IMR-90 (cell line): ENCODE measurements around the gene DACH1. TPM values are rescaled to one million over a fixed set of nuclear protein-coding genes. Genes with fewer than 3 reads are reported as not detected.

Source experiments
- ATAC-seq: fragments of 200-7000 bp; cut with Tn5 transposase; 2 replicates; pipeline ENCODE4 v1.9.1; 2020; ENCODE audit warnings: low read depth, mild to moderate bottlenecking, moderate library complexity
- BruUV-seq: library from RNA; stranded (reverse); fragments of 400-500 nt; replicated peaks from 2 replicates; lab custom pipeline; 2021; lab: Mats Ljungman, UMichigan
- CTCF ChIA-PET: fragments of 300-600 bp; formaldehyde crosslinking; extraction: SDS; loops from one replicate; lab custom pipeline; 2021; ENCODE audit warnings: antibody characterized with exemption; lab: Yijun Ruan, JAX
- POLR2A ChIA-PET: fragments of 300-600 bp; sonication (Branson Sonifier 250); formaldehyde crosslinking; loops from one replicate; lab custom pipeline; 2022; ENCODE audit warnings: antibody characterized with exemption; ENCODE audit not compliant: unreplicated experiment; lab: Charles Lee
- DNase-seq: peaks from one replicate; pipeline ENCODE4 v3.0.0; 2013
- H2AFZ ChIP-seq: replicated peaks from 2 replicates; pipeline ENCODE3; 2013; ENCODE audit warnings: low read length, mild to moderate bottlenecking; ENCODE audit not compliant: poor library complexity
- H2AK5ac ChIP-seq: 2 replicates; pipeline ENCODE4 v1.6.1; 2013; ENCODE audit warnings: low read depth, low read length, inconsistent platforms
- H2AK9ac ChIP-seq: replicated peaks from 2 replicates; pipeline ENCODE3; 2013; ENCODE audit warnings: mild to moderate bottlenecking, low read depth, low read length, moderate library complexity; ENCODE audit not compliant: poor library complexity
- H2BK120ac ChIP-seq: 2 replicates; pipeline ENCODE4 v1.6.1; 2013; ENCODE audit warnings: low read depth, low read length, inconsistent platforms
- H2BK15ac ChIP-seq: 3 replicates; pipeline ENCODE4 v1.6.1; 2013; ENCODE audit warnings: low read depth, low read length, inconsistent platforms
- H2BK20ac ChIP-seq: 2 replicates; pipeline ENCODE4 v1.6.1; 2013; ENCODE audit warnings: low read depth, mild to moderate bottlenecking, inconsistent platforms, low read length, moderate library complexity
- H2BK5ac ChIP-seq: 2 replicates; pipeline ENCODE4 v1.6.1; 2013; ENCODE audit warnings: mild to moderate bottlenecking, low read depth, low read length, inconsistent platforms; ENCODE audit not compliant: poor library complexity, severe bottlenecking
- H3K14ac ChIP-seq: replicated peaks from 2 replicates; pipeline ENCODE4 v1.6.1; 2013; ENCODE audit warnings: low read depth, low read length, inconsistent platforms
- H3K18ac ChIP-seq: 2 replicates; pipeline ENCODE4 v1.6.1; 2013; ENCODE audit warnings: low read depth, low read length, control low read depth
- H3K23ac ChIP-seq: 2 replicates; pipeline ENCODE4 v1.6.1; 2013; ENCODE audit warnings: low read depth, low read length, inconsistent platforms
- H3K27ac ChIP-seq: 2 replicates; pipeline ENCODE4 v1.5.1; 2013; ENCODE audit warnings: mild to moderate bottlenecking, control low read depth, low read length; ENCODE audit not compliant: insufficient read depth
- H3K27me3 ChIP-seq: 2 replicates; pipeline ENCODE4 v1.6.1; 2013; ENCODE audit warnings: low read length; ENCODE audit not compliant: control insufficient read depth, insufficient read depth
- H3K36me3 ChIP-seq: 2 replicates; pipeline ENCODE4 v1.6.1; 2013; ENCODE audit warnings: low read length, mixed read lengths; ENCODE audit not compliant: control insufficient read depth, insufficient read depth
- H3K4ac ChIP-seq: 2 replicates; pipeline ENCODE4 v1.6.1; 2013; ENCODE audit warnings: low read depth, low read length, inconsistent platforms
- H3K4me1 ChIP-seq: 2 replicates; pipeline ENCODE4 v1.6.1; 2013; ENCODE audit warnings: low read length, mixed read lengths; ENCODE audit not compliant: control insufficient read depth, insufficient read depth
- H3K4me2 ChIP-seq: 2 replicates; pipeline ENCODE4 v1.6.1; 2013; ENCODE audit warnings: low read depth, mild to moderate bottlenecking, control low read depth, low read length, moderate library complexity
- H3K4me3 ChIP-seq: 2 replicates; pipeline ENCODE4 v1.5.1; 2013; ENCODE audit warnings: low read depth, mild to moderate bottlenecking, control low read depth, low read length, moderate library complexity; ENCODE audit not compliant: insufficient read depth
- H3K56ac ChIP-seq: 2 replicates; pipeline ENCODE4 v1.6.1; 2013; ENCODE audit warnings: low read length, inconsistent platforms; ENCODE audit not compliant: insufficient read depth; ENCODE audit errors: extremely low read depth
- H3K79me1 ChIP-seq, 2 experiments: 2 replicates each; pipeline ENCODE4 v1.6.1; 2013; ENCODE audit warnings: low read length in 2 of 2, inconsistent platforms in 1 of 2, low read depth in 1 of 2
- H3K9ac ChIP-seq: 2 replicates; pipeline ENCODE4 v1.6.1; 2013; ENCODE audit warnings: low read depth, low read length, control low read depth
- H3K9me1 ChIP-seq: 2 replicates; pipeline ENCODE4 v1.6.1; 2013; ENCODE audit warnings: low read length, inconsistent platforms; ENCODE audit not compliant: insufficient read depth
- H3K9me3 ChIP-seq: 2 replicates; pipeline ENCODE4 v1.6.1; 2013; ENCODE audit warnings: low read length; ENCODE audit not compliant: control insufficient read depth, insufficient read depth
- H4K20me1 ChIP-seq: 2 replicates; pipeline ENCODE4 v1.6.1; 2013; ENCODE audit warnings: low read length, inconsistent platforms; ENCODE audit not compliant: insufficient read depth
- H4K5ac ChIP-seq: 2 replicates; pipeline ENCODE4 v1.6.1; 2013; ENCODE audit warnings: mild to moderate bottlenecking, low read depth, low read length, control low read depth
- H4K8ac ChIP-seq, 2 experiments: 2 replicates each; pipeline ENCODE4 v1.6.1; 2013; ENCODE audit warnings: low read depth in 2 of 2, low read length in 2 of 2, control low read depth in 1 of 2, inconsistent platforms in 1 of 2
- H4K91ac ChIP-seq: 2 replicates; pipeline ENCODE4 v1.6.1; 2013; ENCODE audit warnings: low read depth, low read length, inconsistent platforms; ENCODE audit not compliant: insufficient read depth
- CHD1 ChIP-seq: IDR thresholded peaks from 2 replicates; pipeline ENCODE4 v1.6.1; 2012; ENCODE audit warnings: low read depth, low read length, improper control_type of control experiment
- CTCF ChIP-seq: conservative IDR thresholded peaks from 2 replicates; pipeline ENCODE4 v1.5.1; 2012; ENCODE audit warnings: mild to moderate bottlenecking, low read depth, low read length, improper control_type of control experiment
- ELK1 ChIP-seq: fragments of 150-350 bp; IDR thresholded peaks from 2 replicates; pipeline ENCODE4 v1.6.1; 2016; ENCODE audit warnings: low read depth, mild to moderate bottlenecking, low read length, moderate library complexity, borderline replicate concordance
- FOS ChIP-seq: fragments of 150-350 bp; IDR thresholded peaks from 2 replicates; pipeline ENCODE4 v1.6.1; 2016; ENCODE audit warnings: low read depth, low read length
- NFE2L2 ChIP-seq: fragments of 150-350 bp; IDR thresholded peaks from 2 replicates; pipeline ENCODE4 v1.6.1; 2016; ENCODE audit warnings: low read depth, mild to moderate bottlenecking, low read length
- RCOR1 ChIP-seq: IDR thresholded peaks from 2 replicates; pipeline ENCODE4 v1.6.1; 2012; ENCODE audit warnings: mild to moderate bottlenecking, low read length, improper control_type of control experiment; ENCODE audit not compliant: insufficient replicate concordance
- WGBS, 2 experiments: methylation state at CpG; one replicate each; pipeline versions ENCODE4 v1.1.5 to v1.1.7; 2013; ENCODE audit warnings: missing lambda C conversion rate in 2 of 2; ENCODE audit not compliant: insufficient read length in 1 of 2; ENCODE audit errors: extremely low coverage in 2 of 2; 5-methylcytosine and 5-hydroxymethylcytosine counted together
- dilution Hi-C: fragments of 300-500 bp; cut with HindIII; formaldehyde crosslinking; loops from one replicate; pipeline ENCODE4 v1.14.3; 2018; ENCODE audit warnings: low sequenced_read_pairs; ENCODE audit not compliant: unreplicated experiment
- in situ Hi-C: fragments of 300-500 bp; cut with MboI; formaldehyde crosslinking; loops from 3 replicates; pipeline ENCODE4 v1.14.3; 2019; ENCODE audit warnings: low sequenced_read_pairs, inconsistent platforms, mixed read lengths
- intact Hi-C: fragments of 100-400 bp; cut with micrococcal nuclease; formaldehyde crosslinking; loops from 2 replicates; pipeline ENCODE4 v1.10.0; 2022
- polyA plus RNA-seq, 3 experiments: library from polyadenylated mRNA; depleted of rRNA; stranded (reverse); fragments of >200 nt; gene quantifications; 2 replicates each; pipeline ENCODE4 v1.2.3, GENCODE V29; 2012; ENCODE audit warnings: low replicate concordance in 1 of 3
- total RNA-seq: library from RNA; depleted of rRNA; stranded (reverse); fragments of >200 nt; gene quantifications from 2 replicates; pipeline ENCODE4 v1.2.3, GENCODE V29; 2012

DACH1 gene
- total and polyA plus RNA-seq, 2 of the 4 experiments (the other 2 are of a cell fraction): not detected

- in situ Hi-C loops: no loop called here
- no CpG with 5 or more reads among the region's 3 CpGs for WGBS, 2 experiments
- intact Hi-C loops: no loop called here
Measured at GRCh38 chr13:71831716-71832115, 35.3 kb downstream of the DACH1 start.

More at GRCh38 chr13:71831716-71832115, 35.3 kb downstream of the DACH1 start:
- Histone ChIP-seq H4K20me1 (no peaks in the 10 kb centered on the region), H2AFZ (no peak overlapping the region), H3K23ac (no peak overlapping the region), H4K5ac (no peak overlapping the region), H3K9ac (no peak overlapping the region), H2BK5ac (no peak overlapping the region), H4K8ac (no peak overlapping the region), H3K27ac (no peak overlapping the region), H2BK15ac (no peak overlapping the region), H2AK9ac (no peak overlapping the region), H2AK5ac (no peak overlapping the region), H3K4me3 (no peak overlapping the region), H3K56ac (no peak overlapping the region), H4K91ac (no peak overlapping the region), H3K36me3 (no peaks in the 10 kb centered on the region), H3K4me1 (no peaks in the 10 kb centered on the region), H3K18ac (no peak overlapping the region), H3K4me2 (no peak overlapping the region), H3K9me3 (no peaks in the 10 kb centered on the region), H3K27me3 (no peaks in the 10 kb centered on the region), H2BK120ac (no peak overlapping the region), H3K4ac (no peak overlapping the region), H3K79me1 (no peaks in the 10 kb centered on the region), H3K9me1 (no peaks in the 10 kb centered on the region), H2BK20ac (no peak overlapping the region), H3K14ac (no peak overlapping the region)
- CTCF ChIA-PET: no interaction called here
- no TSS peak for BruUV-seq
- dilution Hi-C loops: no loop called here
- DNase-seq (no peak), ATAC-seq (no peak)
- POLR2A ChIA-PET: no interaction called here
- TF ChIP-seq RCOR1 (no peak), NFE2L2 (no peak), ELK1 (no peak), FOS (no peak), CHD1 (no peak), CTCF (no peak)
